Small intestine (tissue), 7 donors: ENCODE results near the gene PLCH1. TPM values are rescaled to one million over a fixed set of nuclear protein-coding genes. Genes with fewer than 3 reads are reported as not detected.
A peak's percentile ranks its signal among the peaks of the same experiment; 100 is the strongest.

ENCODE experiments used
- DNase-seq, 2 donors: peaks; one replicate each; pipeline versions ENCODE4 v3.0.0 to v3.0.0-alpha.2; 2013
- FAIRE-seq: peaks from 2 replicates; lab custom pipeline; 2012; peaks lifted over from hg19 to GRCh38; lab: Jason Lieb, UNC
- H3K27ac ChIP-seq, 3 donors: one replicate each; pipeline ENCODE4 v1.5.1; 2013; ENCODE audit warnings: low read length in 2 of 3, mild to moderate bottlenecking in 2 of 3, control low read depth in 1 of 3, inconsistent platforms in 1 of 3, low read depth in 1 of 3, moderate library complexity in 1 of 3
- H3K27me3 ChIP-seq, 3 donors: one replicate each; pipeline ENCODE4 v1.6.1; 2013; ENCODE audit warnings: low read length in 3 of 3, inconsistent platforms in 1 of 3; ENCODE audit not compliant: control insufficient read depth in 3 of 3, insufficient read depth in 3 of 3
- H3K36me3 ChIP-seq, 3 donors: one replicate each; pipeline ENCODE4 v1.6.1; 2013; ENCODE audit warnings: low read length in 3 of 3, inconsistent platforms in 1 of 3, low read depth in 1 of 3, mild to moderate bottlenecking in 1 of 3, moderate library complexity in 1 of 3; ENCODE audit not compliant: control insufficient read depth in 3 of 3, insufficient read depth in 2 of 3
- H3K4me1 ChIP-seq, 3 donors: one replicate each; pipeline ENCODE4 v1.6.1; 2013; ENCODE audit warnings: low read length in 2 of 3, inconsistent platforms in 1 of 3, low read depth in 1 of 3, mild to moderate bottlenecking in 1 of 3, moderate library complexity in 1 of 3; ENCODE audit not compliant: control insufficient read depth in 3 of 3, insufficient read depth in 2 of 3
- H3K4me3 ChIP-seq, 3 donors: one replicate each; pipeline ENCODE4 v1.5.1; 2013; ENCODE audit warnings: low read length in 3 of 3, control low read depth in 1 of 3, inconsistent platforms in 1 of 3, low read depth in 1 of 3, mild to moderate bottlenecking in 1 of 3, moderate library complexity in 1 of 3
- H3K9me3 ChIP-seq, 2 donors: one replicate each; pipeline ENCODE4 v1.6.1; 2013; ENCODE audit warnings: low read depth in 1 of 2, low read length in 1 of 2; ENCODE audit not compliant: control insufficient read depth in 2 of 2, insufficient read depth in 1 of 2
- WGBS, 3 donors: extraction: QIAGEN DNeasy Blood & Tissue Kit; methylation state at CpG; one replicate each; pipeline ENCODE4 v1.1.7; 2013; 5-methylcytosine and 5-hydroxymethylcytosine counted together
- polyA plus RNA-seq, 4 donors: library from polyadenylated mRNA; stranded (reverse) in 3 of 4; unstranded in 1 of 4; fragments of 200-250 nt in 3 of 4; fragments of 120-200 nt in 1 of 4; gene quantifications; one replicate each; pipeline versions ENCODE4 v1.2.1 to v1.2.3, GENCODE V29; 2013
- donor health status: healthy with polysubstance abuse.
- donor health status: control.
- donor health status: control.
- donor health status: Bipolar disorder and iron deficiency.
- donor health status: healthy.

PLCH1 gene
- polyA plus RNA-seq, 4 donors = 1.4 to 9.7 (median 2.8) TPM

DNA sequence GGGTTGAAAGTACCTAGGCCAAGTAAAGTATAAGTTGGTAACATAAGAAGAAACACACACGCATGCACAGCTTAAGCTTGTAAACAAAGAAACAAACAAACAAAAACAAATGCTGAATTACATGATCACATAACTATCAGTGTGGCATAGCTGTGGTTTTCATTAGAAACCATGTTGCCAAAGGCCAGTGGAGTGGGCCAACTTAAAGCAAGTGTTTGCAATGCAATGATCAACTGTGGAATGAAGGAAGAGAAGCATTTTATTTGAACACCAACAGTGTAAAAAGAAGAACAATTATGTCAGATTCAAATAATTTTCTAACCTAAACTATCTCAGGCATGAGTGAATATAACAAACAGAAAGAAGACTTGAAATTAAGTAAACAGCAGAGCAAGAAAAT lies 252.0 kb downstream of the PLCH1 start:
- Histone ChIP-seq H3K9me3 (no peaks in the 10 kb centered on the region), H3K4me1 (no peaks in the 10 kb centered on the region), H3K27ac (no peak overlapping the region), H3K36me3 (peaks cover 0 to 4% (median 2%) of the 10 kb centered on the region in 3 donors), H3K27me3 (no peaks in the 10 kb centered on the region), H3K4me3 (no peak overlapping the region)
- no peak for DNase-seq
- 89 to 100% (median 100%) methylated on average over 1 of the region's 1 CpG for WGBS, 3 donors
- no peak for FAIRE-seq

- FAIRE-seq (no peak), DNase-seq (peak in 1 of 2 donors; percentile 6)
- WGBS, 3 donors = 97 to 98% (median 97%) methylated on average over 3 of the region's 3 CpGs
- H3K9me3 ChIP-seq = no peaks in the 10 kb centered on the region
- H3K4me3 ChIP-seq = no peak overlapping the region
- H3K27ac ChIP-seq = no peak overlapping the region
- H3K36me3 ChIP-seq = peaks cover 2% of the 10 kb centered on the region in 3 donors
- no peaks in the 10 kb centered on the region for H3K27me3 ChIP-seq
- H3K4me1 ChIP-seq = no peaks in the 10 kb centered on the region
Measured at GRCh38 chr3:155491696-155492095, 253.2 kb downstream of the PLCH1 start.

GRCh38 chr3:155488671-155489070 lies 256.2 kb downstream of the PLCH1 start:
- Histone ChIP-seq H3K4me1 (no peaks in the 10 kb centered on the region), H3K27me3 (no peaks in the 10 kb centered on the region), H3K4me3 (no peak overlapping the region), H3K27ac (no peak overlapping the region), H3K9me3 (no peaks in the 10 kb centered on the region), H3K36me3 (peaks cover 0 to 5% (median 2%) of the 10 kb centered on the region in 3 donors)
- WGBS, 3 donors = 80 to 92% (median 85%) methylated on average over 5 of the region's 5 CpGs
- DNase-seq (no peak), FAIRE-seq (no peak)

GRCh38 chr3:155485897-155486296 lies 259.0 kb downstream of the PLCH1 start:
- DNase-seq (no peak), FAIRE-seq (no peak)
- Histone ChIP-seq H3K27me3 (no peaks in the 10 kb centered on the region), H3K4me1 (no peaks in the 10 kb centered on the region), H3K4me3 (no peak overlapping the region), H3K36me3 (peaks cover 2 to 10% (median 3%) of the 10 kb centered on the region in 3 donors), H3K27ac (no peak overlapping the region), H3K9me3 (no peaks in the 10 kb centered on the region)
- 68 to 89% (median 79%) methylated on average over 1 of the region's 1 CpG for WGBS, 3 donors

GRCh38 chr3:155481591-155481990 lies 263.3 kb downstream of the PLCH1 start:
- H3K27ac ChIP-seq = no peak overlapping the region
- DNase-seq (no peak), FAIRE-seq (no peak)
- H3K36me3 ChIP-seq = peaks cover 0 to 10% (median 3%) of the 10 kb centered on the region in 3 donors
- no peaks in the 10 kb centered on the region for H3K4me1 ChIP-seq
- no peaks in the 10 kb centered on the region for H3K27me3 ChIP-seq
- 81 to 93% (median 87%) methylated on average over 2 of the region's 2 CpGs for WGBS, 3 donors
- no peak overlapping the region for H3K4me3 ChIP-seq
- H3K9me3 ChIP-seq = no peaks in the 10 kb centered on the region

DNA sequence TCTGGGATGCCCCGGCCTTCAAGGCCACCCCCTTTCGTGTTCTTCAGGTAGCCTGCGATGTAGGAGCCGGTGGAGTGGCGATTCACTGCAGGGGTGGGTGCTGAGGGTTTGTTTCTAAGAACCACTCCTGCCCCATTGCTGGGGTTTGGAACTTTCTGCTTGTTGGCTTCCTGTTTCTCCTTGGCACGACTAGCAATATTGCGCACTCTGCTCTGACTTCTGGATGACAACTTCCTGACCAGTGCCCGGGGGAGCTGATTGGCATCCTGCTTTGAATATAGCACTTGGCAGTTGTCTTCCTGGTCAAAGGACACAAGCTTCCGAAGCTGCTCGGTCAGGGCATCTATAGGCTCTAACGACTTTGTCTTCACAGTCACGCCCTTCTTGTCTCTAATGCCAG lies 263.8 kb downstream of the PLCH1 start:
- Histone ChIP-seq H3K4me1 (no peaks in the 10 kb centered on the region), H3K27me3 (no peaks in the 10 kb centered on the region), H3K9me3 (no peaks in the 10 kb centered on the region), H3K4me3 (no peak overlapping the region), H3K36me3 (peaks cover 0 to 10% (median 3%) of the 10 kb centered on the region in 3 donors), H3K27ac (no peak overlapping the region)
- 78 to 84% (median 83%) methylated on average over 12 of the region's 12 CpGs for WGBS, 3 donors
- DNase-seq (no peak), FAIRE-seq (no peak)

GRCh38 chr3:155465664-155466063 lies 279.2 kb downstream of the PLCH1 start:
- Histone ChIP-seq H3K4me3 (no peak overlapping the region), H3K36me3 (peaks cover 0 to 6% (median 0%) of the 10 kb centered on the region in 3 donors), H3K9me3 (peaks cover 0 to 12% of the 10 kb centered on the region in 2 donors), H3K27me3 (no peaks in the 10 kb centered on the region), H3K27ac (no peak overlapping the region), H3K4me1 (no peaks in the 10 kb centered on the region)
- FAIRE-seq (no peak), DNase-seq (no peak)
- 64 to 79% (median 68%) methylated on average over 2 of the region's 2 CpGs for WGBS, 3 donors

GRCh38 chr3:155462672-155463071 lies 282.2 kb downstream of the PLCH1 start:
- Histone ChIP-seq H3K4me3 (no peak overlapping the region), H3K36me3 (peaks cover 0 to 8% (median 0%) of the 10 kb centered on the region in 3 donors), H3K9me3 (peaks cover 0 to 8% of the 10 kb centered on the region in 2 donors), H3K27ac (no peak overlapping the region), H3K4me1 (no peaks in the 10 kb centered on the region), H3K27me3 (no peaks in the 10 kb centered on the region)
- WGBS, 3 donors = 86 to 96% (median 87%) methylated on average over 4 of the region's 4 CpGs
- FAIRE-seq (no peak), DNase-seq (no peak)

- H3K36me3 ChIP-seq = peaks cover 0 to 5% (median 0%) of the 10 kb centered on the region in 3 donors
- no peak for DNase-seq
- no peaks in the 10 kb centered on the region for H3K9me3 ChIP-seq
- FAIRE-seq = no peak
- no peaks in the 10 kb centered on the region for H3K4me1 ChIP-seq
- no peak overlapping the region for H3K4me3 ChIP-seq
- no peak overlapping the region for H3K27ac ChIP-seq
- no peaks in the 10 kb centered on the region for H3K27me3 ChIP-seq
- WGBS, 3 donors = 87 to 93% (median 90%) methylated on average over 4 of the region's 4 CpGs
Measured at GRCh38 chr3:155457591-155457990, 287.3 kb downstream of the PLCH1 start.
